IPS-15b (cell line): Measurements from ENCODE around the gene GPC6.

Source experiments
- H3K27me3 ChIP-seq: one replicate; pipeline ENCODE4 v1.6.1; 2013; ENCODE audit warnings: low read length; ENCODE audit not compliant: control insufficient read depth, insufficient read depth
- H3K36me3 ChIP-seq: one replicate; pipeline ENCODE4 v1.6.1; 2013; ENCODE audit warnings: low read length; ENCODE audit not compliant: control insufficient read depth, insufficient read depth
- H3K4me1 ChIP-seq: one replicate; pipeline ENCODE4 v1.6.1; 2013; ENCODE audit warnings: mild to moderate bottlenecking, low read length; ENCODE audit not compliant: control insufficient read depth, insufficient read depth
- H3K4me3 ChIP-seq: one replicate; pipeline ENCODE4 v1.5.1; 2013; ENCODE audit warnings: low read depth, low read length
- H3K9ac ChIP-seq: one replicate; pipeline ENCODE4 v1.6.1; 2013; ENCODE audit warnings: low read depth, mild to moderate bottlenecking, low read length
- H3K9me3 ChIP-seq: one replicate; pipeline ENCODE4 v1.6.1; 2013; ENCODE audit warnings: mild to moderate bottlenecking, low read length; ENCODE audit not compliant: control insufficient read depth, insufficient read depth

GPC6 gene

GRCh38 chr13:94030415-94031119, 804.0 kb downstream of the GPC6 start:
- peaks cover 3% of the 10 kb centered on the region for H3K4me1 ChIP-seq
- H3K9me3 ChIP-seq: no peaks in the 10 kb centered on the region
- H3K4me3 ChIP-seq: no peak overlapping the region
- no peak overlapping the region for H3K9ac ChIP-seq
- H3K27me3 ChIP-seq: no peaks in the 10 kb centered on the region
- no peaks in the 10 kb centered on the region for H3K36me3 ChIP-seq

DNA sequence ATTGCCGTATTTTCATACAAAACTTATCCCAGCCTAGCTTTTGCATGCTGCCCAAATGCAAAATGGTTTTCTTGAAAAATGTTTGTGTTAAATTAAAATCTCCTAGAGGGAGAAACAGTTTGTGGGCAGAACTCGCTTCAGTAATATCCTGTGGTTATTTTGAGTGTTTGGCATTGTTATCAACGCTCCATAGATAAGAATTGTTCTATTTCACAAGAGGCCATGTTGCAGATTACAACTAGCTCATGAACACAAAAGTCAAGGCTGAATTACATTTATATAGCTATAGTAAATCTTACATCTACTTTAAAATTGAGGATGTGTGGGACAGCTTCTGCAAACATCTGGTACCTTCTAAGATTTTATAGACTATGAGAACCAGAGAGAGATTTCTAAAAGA, 805.0 kb downstream of the GPC6 start:
- H3K9me3 ChIP-seq: no peaks in the 10 kb centered on the region
- H3K9ac ChIP-seq: no peak overlapping the region
- no peaks in the 10 kb centered on the region for H3K36me3 ChIP-seq
- H3K27me3 ChIP-seq: no peaks in the 10 kb centered on the region
- H3K4me3 ChIP-seq: no peak overlapping the region
- peaks cover 3% of the 10 kb centered on the region for H3K4me1 ChIP-seq

DNA sequence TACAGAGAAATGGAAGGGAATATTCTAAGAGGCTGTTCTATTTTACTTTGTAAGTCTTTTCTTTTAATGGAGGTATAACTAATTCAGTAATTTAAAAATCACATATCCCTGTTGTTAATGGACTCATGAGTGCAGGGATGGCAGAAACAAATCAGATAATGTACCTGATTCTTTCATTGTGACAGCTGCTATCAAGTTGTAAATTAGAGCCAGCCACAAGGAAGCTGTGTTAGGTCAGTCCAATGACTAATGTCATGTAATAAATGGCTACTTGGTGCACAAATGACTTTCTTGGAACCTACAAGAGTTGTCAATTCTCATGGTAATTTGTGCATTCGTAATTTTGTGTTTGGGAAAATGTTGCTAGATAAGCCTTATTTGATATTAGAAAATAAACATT, 806.5 kb downstream of the GPC6 start:
- H3K27me3 ChIP-seq: no peaks in the 10 kb centered on the region
- H3K4me3 ChIP-seq: no peak overlapping the region
- H3K9ac ChIP-seq: no peak overlapping the region
- no peaks in the 10 kb centered on the region for H3K36me3 ChIP-seq
- no peaks in the 10 kb centered on the region for H3K9me3 ChIP-seq
- H3K4me1 ChIP-seq: peaks cover 3% of the 10 kb centered on the region

DNA sequence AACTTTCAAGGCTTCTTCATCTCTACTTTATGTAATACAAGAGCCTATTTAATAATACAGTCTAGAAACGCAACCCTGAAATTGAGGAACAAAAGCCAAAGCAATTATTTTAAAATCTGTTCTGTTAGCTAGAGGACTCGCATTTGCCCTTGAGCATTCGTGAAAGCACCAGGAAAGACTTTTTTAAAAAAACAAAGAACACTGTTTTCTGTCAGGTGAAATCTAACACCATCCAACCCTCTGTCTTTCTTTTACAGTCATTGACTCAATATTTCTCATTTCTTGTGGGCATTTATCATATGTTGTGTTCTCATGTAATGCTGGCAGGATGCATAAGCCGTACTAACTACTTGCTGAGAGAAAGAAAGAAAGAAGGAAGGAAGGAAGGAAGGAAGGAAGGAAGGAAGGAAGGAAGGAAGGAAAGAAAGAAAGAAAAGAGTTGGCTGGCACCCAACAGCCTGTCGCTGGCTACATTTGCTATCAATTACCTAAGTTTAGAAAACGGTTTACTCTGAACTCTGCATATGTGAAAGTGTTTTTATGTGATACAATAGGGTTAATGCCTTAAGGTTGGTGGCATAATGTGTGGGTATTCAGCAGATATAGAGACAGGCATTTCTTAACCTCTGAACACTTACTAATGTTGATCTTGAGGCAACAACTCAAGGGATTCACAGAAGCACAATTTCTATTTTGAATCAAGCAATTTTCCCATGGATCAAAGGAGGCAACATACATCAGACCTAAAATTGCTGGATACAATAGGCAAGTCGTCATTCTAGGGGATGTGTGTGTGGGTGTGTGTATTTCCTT, 807.4 kb downstream of the GPC6 start:
- Histone ChIP-seq H3K9me3 (no peaks in the 10 kb centered on the region), H3K9ac (no peak overlapping the region), H3K4me3 (no peak overlapping the region), H3K36me3 (no peaks in the 10 kb centered on the region), H3K27me3 (no peaks in the 10 kb centered on the region), H3K4me1 (peaks cover 3% of the 10 kb centered on the region)

DNA sequence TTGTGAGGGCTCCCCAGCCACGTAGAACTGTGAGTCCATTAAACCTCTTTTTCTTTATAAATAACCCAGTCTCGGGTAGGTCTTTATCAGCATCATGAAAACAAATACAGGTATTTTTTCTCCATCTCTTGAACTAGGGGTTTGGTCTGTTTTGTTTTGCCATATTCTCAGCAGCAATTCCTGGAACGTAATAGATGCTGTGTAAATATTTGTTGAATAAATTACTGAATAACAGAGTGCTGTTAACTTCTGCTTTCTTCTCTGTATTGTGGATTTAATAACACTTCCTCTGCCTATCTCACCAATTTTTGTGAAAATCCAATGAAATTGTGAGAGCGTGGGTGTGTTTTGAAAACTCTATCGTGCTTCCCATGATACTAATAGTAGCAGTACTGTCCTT, 823.4 kb downstream of the GPC6 start:
- H3K9ac ChIP-seq: no peak overlapping the region
- H3K4me3 ChIP-seq: no peak overlapping the region
- H3K36me3 ChIP-seq: no peaks in the 10 kb centered on the region
- no peaks in the 10 kb centered on the region for H3K9me3 ChIP-seq
- no peaks in the 10 kb centered on the region for H3K4me1 ChIP-seq
- no peaks in the 10 kb centered on the region for H3K27me3 ChIP-seq

DNA sequence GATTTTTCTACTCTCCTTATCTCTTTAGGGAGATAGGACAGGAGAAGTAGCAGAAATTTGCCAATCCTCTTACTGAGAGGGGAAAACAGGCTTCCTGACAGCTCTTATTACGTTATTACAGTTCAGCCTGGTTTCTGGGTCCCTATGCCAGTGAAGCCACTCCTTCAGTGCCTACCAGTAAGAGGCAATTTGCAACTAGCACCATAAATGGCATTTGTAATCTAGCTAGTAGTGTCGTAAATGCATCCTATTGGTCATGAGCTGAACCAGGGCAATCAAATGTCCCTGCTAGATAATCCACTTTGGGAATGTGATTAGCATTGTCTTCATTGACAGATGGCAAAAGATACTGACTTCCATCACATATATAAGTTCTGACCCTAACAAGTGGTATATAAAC, 824.1 kb downstream of the GPC6 start:
- H3K27me3 ChIP-seq: no peaks in the 10 kb centered on the region
- H3K4me1 ChIP-seq: no peaks in the 10 kb centered on the region
- no peak overlapping the region for H3K4me3 ChIP-seq
- H3K9me3 ChIP-seq: no peaks in the 10 kb centered on the region
- H3K9ac ChIP-seq: no peak overlapping the region
- no peaks in the 10 kb centered on the region for H3K36me3 ChIP-seq

- no peaks in the 10 kb centered on the region for H3K27me3 ChIP-seq
- no peak overlapping the region for H3K4me3 ChIP-seq
- H3K4me1 ChIP-seq: no peaks in the 10 kb centered on the region
- no peak overlapping the region for H3K9ac ChIP-seq
- no peaks in the 10 kb centered on the region for H3K9me3 ChIP-seq
- no peaks in the 10 kb centered on the region for H3K36me3 ChIP-seq
Observed at GRCh38 chr13:94053986-94054593, 827.5 kb downstream of the GPC6 start.

- Histone ChIP-seq H3K9me3 (no peaks in the 10 kb centered on the region), H3K4me1 (no peaks in the 10 kb centered on the region), H3K9ac (no peak overlapping the region), H3K4me3 (no peak overlapping the region), H3K36me3 (no peaks in the 10 kb centered on the region), H3K27me3 (no peaks in the 10 kb centered on the region)
Observed at GRCh38 chr13:94056362-94056990, 829.9 kb downstream of the GPC6 start.

DNA sequence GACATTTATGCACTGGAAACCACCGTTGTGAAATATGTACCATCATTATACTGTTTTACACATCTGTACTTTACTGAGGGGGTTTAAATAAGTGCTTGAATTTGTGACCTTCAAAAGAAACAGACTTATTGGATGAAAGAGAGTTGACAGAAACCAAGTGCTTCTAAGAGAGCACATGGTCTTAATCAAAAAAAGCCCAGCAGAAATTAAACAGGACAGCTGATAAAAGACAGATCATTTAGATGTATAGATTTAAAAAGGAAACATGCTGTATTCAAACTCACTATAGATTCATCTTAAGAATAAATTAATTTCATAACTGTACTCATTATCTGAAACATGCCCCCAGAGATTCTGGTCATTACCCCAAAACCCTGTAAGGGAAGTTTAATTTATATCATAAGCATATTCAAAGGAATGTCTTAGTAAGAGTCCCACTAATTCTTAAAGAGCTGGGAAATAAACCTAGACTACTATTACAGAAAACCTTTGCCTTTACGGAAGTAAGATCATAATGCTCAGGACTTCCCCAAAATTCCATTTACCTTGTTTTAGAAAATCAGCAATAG, 831.1 kb downstream of the GPC6 start:
- H3K9ac ChIP-seq: no peak overlapping the region
- no peaks in the 10 kb centered on the region for H3K9me3 ChIP-seq
- no peaks in the 10 kb centered on the region for H3K27me3 ChIP-seq
- H3K4me1 ChIP-seq: no peaks in the 10 kb centered on the region
- H3K36me3 ChIP-seq: no peaks in the 10 kb centered on the region
- H3K4me3 ChIP-seq: no peak overlapping the region

DNA sequence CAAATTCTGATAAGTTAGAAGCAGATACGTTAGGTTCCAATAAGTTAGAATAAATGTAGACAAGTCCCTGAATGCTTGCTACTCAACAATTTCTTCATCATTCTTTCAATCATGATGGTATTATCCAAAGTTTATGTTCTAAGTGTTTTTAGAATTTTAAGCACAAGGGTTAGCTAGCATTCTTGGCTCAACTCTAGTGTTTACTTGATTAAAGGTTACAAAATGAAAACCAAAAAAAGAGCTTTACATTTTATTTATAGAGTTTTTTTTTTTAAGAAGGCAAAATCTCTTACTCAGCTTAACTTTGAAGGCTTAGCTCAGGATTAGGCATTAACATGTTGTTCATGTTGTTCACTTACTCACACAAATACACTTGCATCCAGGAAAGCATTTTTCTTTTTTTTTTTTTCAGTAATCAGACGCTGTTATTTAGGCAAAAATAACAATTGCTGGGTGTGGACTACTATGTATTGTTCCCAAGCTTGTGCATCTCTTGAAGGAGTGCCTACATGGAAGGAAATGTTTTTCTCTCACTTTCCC, 832.3 kb downstream of the GPC6 start:
- no peaks in the 10 kb centered on the region for H3K27me3 ChIP-seq
- no peak overlapping the region for H3K9ac ChIP-seq
- no peaks in the 10 kb centered on the region for H3K36me3 ChIP-seq
- no peaks in the 10 kb centered on the region for H3K4me1 ChIP-seq
- H3K9me3 ChIP-seq: no peaks in the 10 kb centered on the region
- H3K4me3 ChIP-seq: no peak overlapping the region

DNA sequence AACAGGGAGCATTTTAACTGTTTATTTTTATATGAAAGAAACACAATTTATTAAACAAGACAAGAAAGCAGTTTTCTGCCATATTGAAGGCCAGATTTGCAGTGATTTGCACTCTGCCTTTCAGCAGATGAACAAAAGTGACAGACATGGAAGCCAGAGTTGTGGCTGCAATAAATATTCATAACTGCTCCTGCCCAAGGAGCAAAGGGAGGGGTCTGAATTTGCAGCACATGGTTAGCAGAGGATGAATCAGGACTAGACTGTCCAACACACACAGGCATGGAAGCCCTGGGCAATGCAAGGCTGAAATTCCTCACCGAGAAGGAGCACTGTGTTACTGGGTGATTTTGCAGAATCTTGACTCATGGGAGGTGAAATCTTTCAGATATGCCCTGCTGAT, 834.7 kb downstream of the GPC6 start:
- no peaks in the 10 kb centered on the region for H3K27me3 ChIP-seq
- no peaks in the 10 kb centered on the region for H3K36me3 ChIP-seq
- no peaks in the 10 kb centered on the region for H3K4me1 ChIP-seq
- H3K4me3 ChIP-seq: no peak overlapping the region
- no peaks in the 10 kb centered on the region for H3K9me3 ChIP-seq
- H3K9ac ChIP-seq: no peak overlapping the region
